Midbrain (tissue), 1 donor: ENCODE measurements around the gene SH3D19.
"Not testable (repeated sequence)": the region's sequence is repeated elsewhere in the genome, so short reads cannot be mapped to it uniquely, and the experiment has no call there.

Experiments
- DNase-seq: peaks from one replicate; lab custom pipeline; 2025; lab: John Stamatoyannopoulos, UW

Gene SH3D19

GRCh38 chr4:151098979-151099228 lies 226.5 kb downstream of the SH3D19 start:
- DNase-seq = no peak

DNA sequence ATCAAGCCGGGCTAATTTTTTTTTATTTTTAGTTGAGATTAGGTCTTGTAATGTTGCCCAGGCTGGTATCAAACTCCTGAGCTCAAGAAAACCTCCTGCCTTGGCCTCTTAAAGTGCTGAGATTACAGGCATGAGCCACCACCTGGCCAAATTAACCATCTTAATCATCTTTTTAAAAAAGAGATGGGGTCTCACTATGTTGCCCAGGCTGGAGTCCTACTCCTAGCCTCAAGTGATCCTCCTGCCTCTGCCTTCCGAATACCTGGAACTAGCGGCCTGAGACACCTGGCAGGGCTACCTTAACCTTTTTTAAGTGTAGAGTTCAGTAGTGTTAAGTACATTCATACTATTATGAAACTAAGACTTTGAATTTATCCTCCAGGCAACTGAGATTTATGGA lies 227.6 kb downstream of the SH3D19 start:
- no peak for DNase-seq

- DNase-seq = no peak
Observed at GRCh38 chr4:151095142-151095541, 230.3 kb downstream of the SH3D19 start.

- DNase-seq = no peak
Observed at GRCh38 chr4:151094290-151094751, 231.1 kb downstream of the SH3D19 start.

DNA sequence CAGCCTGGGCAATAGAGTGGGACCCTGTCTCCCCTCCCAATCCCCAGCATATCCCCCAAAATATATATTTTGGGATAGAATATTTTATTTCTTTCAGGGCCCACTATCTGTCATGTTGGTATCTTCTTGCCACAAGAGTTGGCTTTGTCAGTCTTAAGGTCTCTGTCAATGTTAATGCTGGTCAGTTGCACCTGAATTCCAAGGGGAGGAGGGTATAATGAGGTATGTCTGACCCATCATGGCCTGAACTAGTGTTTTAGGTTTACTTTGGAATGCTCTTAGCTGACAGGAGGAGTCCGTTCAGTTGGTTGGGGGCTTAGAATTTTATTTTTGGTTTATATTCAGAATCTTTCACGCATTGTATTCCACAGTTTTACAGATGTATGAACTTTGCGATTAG lies 232.2 kb downstream of the SH3D19 start:
- no peak for DNase-seq

DNA sequence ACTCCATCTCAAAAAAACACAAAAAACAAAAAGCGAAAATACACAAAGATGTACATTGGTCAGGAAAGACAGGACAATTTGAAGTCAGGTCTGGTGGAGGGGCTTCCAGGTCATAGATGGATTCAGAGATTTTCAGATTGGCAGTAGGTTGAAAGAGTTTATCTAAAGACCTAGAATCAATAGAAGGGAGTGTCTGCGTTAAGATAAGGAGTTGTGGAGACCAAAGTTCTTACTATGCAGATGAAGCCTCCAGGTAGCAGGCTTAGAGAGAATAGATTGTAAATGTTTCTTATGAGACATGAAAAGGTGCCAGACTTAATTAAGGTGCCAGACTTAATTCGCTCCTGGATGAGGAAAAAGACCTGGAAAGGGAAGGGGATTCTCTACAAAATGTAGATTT lies 232.9 kb downstream of the SH3D19 start:
- no peak for DNase-seq

DNA sequence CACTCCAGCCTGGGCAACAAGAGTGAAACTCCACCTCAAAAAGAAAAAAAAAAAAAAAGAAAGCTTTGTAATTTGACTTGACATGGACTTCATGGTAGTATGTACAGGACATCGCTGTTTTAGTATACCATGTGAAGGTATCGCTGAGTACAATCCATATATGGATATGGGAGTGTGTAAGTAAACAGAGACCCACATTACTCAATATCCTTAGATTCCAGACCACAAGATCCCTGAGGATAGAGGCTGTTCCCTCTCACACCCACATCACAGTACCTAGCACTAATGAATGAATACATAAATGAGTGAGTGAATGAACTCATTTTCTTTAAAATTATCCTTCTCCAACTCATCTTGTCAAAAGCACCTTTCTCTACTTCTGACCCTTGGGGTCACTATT lies 234.4 kb downstream of the SH3D19 start:
- no peak for DNase-seq

DNA sequence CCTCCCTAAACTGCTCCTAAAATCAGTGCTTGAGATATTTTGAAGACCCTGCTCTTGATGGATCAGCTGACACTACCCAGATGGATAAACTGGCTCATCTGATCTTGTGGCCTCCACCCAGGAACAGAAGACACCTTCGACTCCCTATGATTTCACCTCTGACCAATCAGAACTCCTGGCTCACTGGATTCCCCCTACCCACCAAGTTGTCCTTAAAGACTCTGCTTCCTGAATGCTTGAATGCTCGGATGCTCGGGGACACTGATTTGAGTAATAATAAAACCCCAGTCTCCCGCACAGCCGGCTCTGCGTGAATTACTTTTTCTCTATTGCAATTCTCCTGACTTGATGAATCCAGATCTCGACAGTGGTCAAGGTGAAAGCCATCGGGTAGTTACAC lies 237.9 kb downstream of the SH3D19 start:
- no peak for DNase-seq

- DNase-seq = not testable (repeated sequence)
Observed at GRCh38 chr4:151077978-151078377, 247.4 kb downstream of the SH3D19 start.

- no peak for DNase-seq
Observed at GRCh38 chr4:151074416-151074916, 250.9 kb downstream of the SH3D19 start.
